Vagina (tissue), 2 donors: ENCODE results near the gene TMTC3. TPM values are rescaled to one million over a fixed set of nuclear protein-coding genes. Genes with fewer than 3 reads are reported as not detected.
A peak's percentile ranks its signal among the peaks of the same experiment; 100 is the strongest.
"Not testable (repeated sequence)": the region's sequence is repeated elsewhere in the genome, so short reads cannot be mapped to it uniquely, and the experiment has no call there.

Source experiments
- DNase-seq, 2 donors: peaks; one replicate each; pipeline ENCODE4 v3.0.0-alpha.2; 2017; ENCODE audit errors: extremely low spot score in 2 of 2
- H3K27ac ChIP-seq: fragments of 200-600 bp; sonication (generic); one replicate; pipeline ENCODE4 v1.5.1; 2019
- H3K27me3 ChIP-seq: fragments of 200-600 bp; sonication (generic); one replicate; pipeline ENCODE4 v1.5.1; 2019
- H3K36me3 ChIP-seq, 2 donors: fragments of 200-600 bp; sonication (generic); one replicate each; pipeline ENCODE4 v1.5.1; 2017 to 2019
- H3K4me1 ChIP-seq: fragments of 200-600 bp; sonication (generic); one replicate; pipeline ENCODE4 v1.5.1; 2019
- H3K4me3 ChIP-seq, 2 donors: fragments of 200-600 bp; sonication (generic); 1 replicate in 1 of 2; 2 replicates in 1 of 2; pipeline ENCODE4 v1.5.1; 2016 to 2019
- H3K9me3 ChIP-seq: fragments of 200-600 bp; sonication (generic); one replicate; pipeline ENCODE4 v1.5.1; 2019
- POLR2A ChIP-seq, 2 donors: fragments of 450-650 bp; IDR thresholded peaks; one replicate each; pipeline ENCODE4 v1.6.1; 2017; ENCODE audit warnings: antibody characterized with exemption in 2 of 2, mild to moderate bottlenecking in 2 of 2, moderate library complexity in 2 of 2
- POLR2AphosphoS5 ChIP-seq, 2 donors: sonication (generic); formaldehyde crosslinking; IDR thresholded peaks; one replicate each; pipeline ENCODE4 v1.9.0; 2017; ENCODE audit warnings: antibody characterized with exemption in 2 of 2, mild to moderate bottlenecking in 2 of 2, low read depth in 1 of 2; ENCODE audit not compliant: insufficient read depth in 1 of 2
- intact Hi-C: fragments of 100-400 bp; cut with DNase I; formaldehyde crosslinking; loops from one replicate; pipeline ENCODE4 v1.15.1; 2023
- total RNA-seq: library from RNA; depleted of rRNA; stranded (reverse); fragments of >200 nt; gene quantifications from one replicate; pipeline ENCODE4 v1.2.3, GENCODE V29; 2016
- TF ChIP-seq, protein P1 (sequence below), 3 experiments: fragments of 450-650 bp in 2 of 3; fragments of 200-600 bp in 1 of 3; sonication (generic) in 1 of 3; IDR thresholded peaks; one replicate each; pipeline ENCODE4 v1.5.1; 2017 to 2019; ENCODE audit warnings: antibody characterized with exemption in 3 of 3, mild to moderate bottlenecking in 2 of 3, moderate library complexity in 2 of 3

Gene TMTC3
- total RNA-seq, 1 donor from 2014 or later, result 14.2 TPM

DNA sequence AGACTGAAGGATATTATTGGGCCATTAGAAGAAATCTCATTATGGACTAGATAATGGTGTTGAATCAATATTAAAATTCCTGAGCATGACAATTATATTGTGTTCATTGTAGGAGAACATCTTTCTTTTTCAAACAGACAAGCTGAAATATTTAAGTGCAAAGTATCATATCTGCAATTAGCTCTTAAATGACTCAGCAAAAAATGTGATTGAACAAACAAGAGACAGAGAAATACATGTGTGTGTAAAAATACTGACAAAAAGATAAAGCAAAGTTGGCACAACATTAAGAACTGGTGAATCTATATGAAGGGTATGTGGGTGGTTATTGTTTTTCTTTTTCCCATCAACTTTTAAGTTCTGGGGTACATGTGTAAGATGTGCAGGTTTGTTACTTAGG is 9.7 kb upstream of the TMTC3 start:
- TF ChIP-seq POLR2A (IDR thresholded peaks at IDR 0.05) (no peak), POLR2AphosphoS5 (IDR thresholded peaks at IDR 0.05; ENCODE audit: insufficient read depth in 1 of 2, low read depth in 1 of 2) (no peak)
- TF ChIP-seq, protein P1, sequence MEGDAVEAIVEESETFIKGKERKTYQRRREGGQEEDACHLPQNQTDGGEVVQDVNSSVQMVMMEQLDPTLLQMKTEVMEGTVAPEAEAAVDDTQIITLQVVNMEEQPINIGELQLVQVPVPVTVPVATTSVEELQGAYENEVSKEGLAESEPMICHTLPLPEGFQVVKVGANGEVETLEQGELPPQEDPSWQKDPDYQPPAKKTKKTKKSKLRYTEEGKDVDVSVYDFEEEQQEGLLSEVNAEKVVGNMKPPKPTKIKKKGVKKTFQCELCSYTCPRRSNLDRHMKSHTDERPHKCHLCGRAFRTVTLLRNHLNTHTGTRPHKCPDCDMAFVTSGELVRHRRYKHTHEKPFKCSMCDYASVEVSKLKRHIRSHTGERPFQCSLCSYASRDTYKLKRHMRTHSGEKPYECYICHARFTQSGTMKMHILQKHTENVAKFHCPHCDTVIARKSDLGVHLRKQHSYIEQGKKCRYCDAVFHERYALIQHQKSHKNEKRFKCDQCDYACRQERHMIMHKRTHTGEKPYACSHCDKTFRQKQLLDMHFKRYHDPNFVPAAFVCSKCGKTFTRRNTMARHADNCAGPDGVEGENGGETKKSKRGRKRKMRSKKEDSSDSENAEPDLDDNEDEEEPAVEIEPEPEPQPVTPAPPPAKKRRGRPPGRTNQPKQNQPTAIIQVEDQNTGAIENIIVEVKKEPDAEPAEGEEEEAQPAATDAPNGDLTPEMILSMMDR (IDR thresholded peaks at IDR 0.05), result no peak
- no peak for DNase-seq
- no peaks in the 10 kb centered on the region for H3K27me3 ChIP-seq
- H3K9me3 ChIP-seq, result no peaks in the 10 kb centered on the region
- H3K4me1 ChIP-seq, result no peaks in the 10 kb centered on the region
- no peak overlapping the region for H3K27ac ChIP-seq
- H3K36me3 ChIP-seq, result peaks cover 0 to 13% of the 10 kb centered on the region in 2 donors
- H3K4me3 ChIP-seq, result no peak overlapping the region
- intact Hi-C loops, result no loop called here

DNA sequence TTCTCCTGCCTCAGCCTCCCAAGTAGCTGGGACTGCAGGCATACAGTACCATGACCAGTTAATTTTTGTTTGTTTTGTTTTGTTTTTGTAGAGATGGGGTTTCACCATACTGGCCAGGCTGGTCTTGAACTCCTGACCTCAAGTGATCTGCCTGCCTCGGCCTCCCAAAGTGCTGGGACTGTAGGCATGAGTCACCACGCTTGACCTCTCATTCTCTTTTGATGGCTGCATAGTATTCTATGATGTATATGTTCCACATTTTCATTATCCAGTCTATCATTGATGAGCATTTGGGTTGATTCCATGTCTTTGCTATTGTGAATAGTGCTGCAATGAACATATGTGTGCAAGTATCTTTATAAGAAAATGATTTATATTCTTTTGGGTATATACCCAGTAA is 8.9 kb upstream of the TMTC3 start:
- H3K27ac ChIP-seq, H3K27me3 ChIP-seq, DNase-seq, H3K36me3 ChIP-seq, H3K9me3 ChIP-seq, H3K4me1 ChIP-seq, intact Hi-C loops, H3K4me3 ChIP-seq: not testable (repeated sequence)

DNA sequence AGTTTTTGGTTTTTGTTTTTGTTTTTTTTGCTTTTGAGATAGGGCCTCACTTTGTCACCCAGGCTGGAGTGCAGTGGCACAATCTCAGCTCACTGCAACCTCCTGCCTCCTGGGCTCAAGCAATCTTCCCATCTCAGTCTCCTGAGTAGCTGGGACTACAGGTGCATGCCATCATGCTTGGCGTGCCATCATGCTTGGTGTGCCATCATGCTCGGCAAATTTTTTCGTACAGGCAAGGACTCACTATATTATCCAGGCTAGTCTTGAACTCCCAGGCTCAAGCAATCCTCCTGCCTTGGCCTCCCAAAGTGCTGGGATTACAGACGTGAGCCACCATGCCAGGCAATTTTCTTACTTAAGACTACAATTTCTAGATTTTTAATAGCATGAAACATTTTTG is 2.4 kb upstream of the TMTC3 start:
- peaks cover 23% of the 10 kb centered on the region for H3K4me1 ChIP-seq
- H3K9me3 ChIP-seq, DNase-seq, H3K4me3 ChIP-seq, H3K27me3 ChIP-seq, H3K27ac ChIP-seq, H3K36me3 ChIP-seq, intact Hi-C loops: not testable (repeated sequence)

DNA sequence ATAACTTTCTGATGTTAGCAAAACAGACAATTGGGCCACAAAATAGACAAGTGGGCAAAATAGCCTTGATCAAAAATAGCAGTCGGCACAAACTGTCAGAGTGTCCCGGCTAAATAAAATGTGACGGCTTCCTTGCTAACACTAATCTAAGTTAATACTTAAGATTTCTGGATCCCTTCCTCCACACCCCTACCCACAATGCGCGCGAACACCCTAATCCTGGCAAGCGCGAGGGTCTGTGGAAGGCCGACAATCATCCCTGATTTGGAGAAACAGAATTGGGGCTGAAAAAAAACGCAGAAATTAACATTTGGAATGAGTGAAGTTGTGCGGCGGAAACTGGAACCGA is 708 bp upstream of the TMTC3 start:
- no peaks in the 10 kb centered on the region for H3K36me3 ChIP-seq
- H3K4me1 ChIP-seq, result peaks cover 35% of the 10 kb centered on the region
- no peak for DNase-seq
- intact Hi-C loops, result no loop called here
- peak overlapping the region; percentile 75 to 88 for H3K4me3 ChIP-seq
- TF ChIP-seq POLR2AphosphoS5 (IDR thresholded peaks at IDR 0.05; ENCODE audit: insufficient read depth in 1 of 2, low read depth in 1 of 2), result no peak
- TF ChIP-seq, protein P1 (IDR thresholded peaks at IDR 0.05), result no peak
- TF ChIP-seq POLR2A (IDR thresholded peaks at IDR 0.05), result no peak
- H3K27ac ChIP-seq, result peak overlapping the region; percentile 82
- H3K27me3 ChIP-seq, result no peaks in the 10 kb centered on the region
- H3K9me3 ChIP-seq, result no peaks in the 10 kb centered on the region

DNA sequence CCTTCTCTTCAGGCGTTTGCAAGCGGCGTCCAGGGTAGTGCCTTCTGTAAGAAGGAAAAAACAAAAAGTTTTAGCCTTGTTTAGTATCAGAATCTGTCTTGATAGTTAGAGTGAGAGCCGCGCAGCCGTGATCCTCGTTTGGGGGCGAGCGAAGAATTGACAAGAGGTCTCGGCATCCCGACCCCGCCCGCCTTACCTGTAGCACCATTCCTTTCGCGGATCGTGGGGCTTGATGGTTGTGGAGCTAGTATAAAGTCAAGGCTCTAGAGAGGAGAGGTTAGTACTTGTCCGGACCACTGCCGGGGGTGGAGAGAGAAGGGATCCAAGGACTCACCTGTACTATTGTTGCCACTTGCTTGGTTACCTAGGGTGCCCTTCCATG is 494 bp downstream of the TMTC3 start:
- intact Hi-C loops, result no loop called here
- peaks cover 0 to 4% of the 10 kb centered on the region in 2 donors for H3K36me3 ChIP-seq
- peak overlapping the region; percentile 82 for H3K27ac ChIP-seq
- peak overlapping the region; percentile 75 to 88 for H3K4me3 ChIP-seq
- no peak for DNase-seq
- no peak for TF ChIP-seq POLR2A (IDR thresholded peaks at IDR 0.05)
- TF ChIP-seq, protein P1 (IDR thresholded peaks at IDR 0.05), result no peak
- TF ChIP-seq POLR2AphosphoS5 (IDR thresholded peaks at IDR 0.05; ENCODE audit: insufficient read depth in 1 of 2, low read depth in 1 of 2), result no peak
- no peaks in the 10 kb centered on the region for H3K27me3 ChIP-seq
- H3K9me3 ChIP-seq, result no peaks in the 10 kb centered on the region
- peaks cover 35% of the 10 kb centered on the region for H3K4me1 ChIP-seq

DNA sequence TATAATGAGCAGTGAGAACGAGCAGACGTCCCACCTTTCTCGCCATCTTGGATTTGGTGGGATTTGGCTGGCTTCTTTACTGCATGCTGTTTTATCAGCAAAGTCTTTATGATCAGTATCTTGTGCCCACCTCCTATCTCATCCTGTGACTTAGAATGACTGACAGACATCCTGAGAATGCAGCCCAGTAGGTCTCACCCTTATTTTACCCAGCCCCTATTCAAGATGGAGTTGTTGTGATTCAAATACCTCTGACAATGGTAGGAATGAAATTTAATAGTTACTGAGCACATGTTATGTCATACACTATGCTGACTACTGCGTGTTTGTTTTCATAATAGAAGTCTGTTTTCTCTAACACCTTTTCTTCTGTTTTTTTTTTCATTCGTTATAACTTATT is 1.9 kb downstream of the TMTC3 start:
- no peak overlapping the region for H3K27ac ChIP-seq
- peaks cover 35% of the 10 kb centered on the region for H3K4me1 ChIP-seq
- intact Hi-C loops, result no loop called here
- no peak overlapping the region for H3K4me3 ChIP-seq
- no peak for TF ChIP-seq POLR2A (IDR thresholded peaks at IDR 0.05)
- TF ChIP-seq POLR2AphosphoS5 (IDR thresholded peaks at IDR 0.05; ENCODE audit: insufficient read depth in 1 of 2, low read depth in 1 of 2), result no peak
- TF ChIP-seq, protein P1 (IDR thresholded peaks at IDR 0.05), result no peak
- no peaks in the 10 kb centered on the region for H3K27me3 ChIP-seq
- no peak for DNase-seq
- peaks cover 0 to 4% of the 10 kb centered on the region in 2 donors for H3K36me3 ChIP-seq
- H3K9me3 ChIP-seq, result no peaks in the 10 kb centered on the region
